ENCODE measurements around the gene RARB.

RARB gene

DNA sequence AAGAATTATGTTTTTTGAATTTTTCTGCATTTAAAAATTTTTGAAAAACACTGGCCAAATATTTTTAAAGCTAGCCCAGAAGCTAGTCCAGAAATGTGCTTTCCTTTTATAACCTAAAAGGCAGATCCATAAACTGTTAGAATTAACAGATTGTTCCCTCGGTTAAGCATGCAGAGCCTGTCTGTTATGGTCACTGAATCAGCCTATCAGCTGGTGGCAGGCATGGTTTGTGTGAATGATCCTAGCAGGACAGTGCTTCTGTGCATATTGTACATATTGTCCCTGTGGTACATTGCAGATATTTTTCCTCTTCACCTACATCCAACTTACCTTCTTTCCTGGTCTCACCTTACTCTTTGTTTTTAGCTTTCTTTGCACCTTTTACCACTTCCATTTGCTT is 53.3 kb downstream of the RARB start:
- H3K27ac ChIP-seq (ENCODE audit: low read length): no peak overlapping the region
- no peaks in the 10 kb centered on the region for H3K36me3 ChIP-seq (replicated peaks; ENCODE audit: low read depth, low read length)
- H3K4me3 ChIP-seq (ENCODE audit: low read length): no peak overlapping the region
- H3K9ac ChIP-seq (ENCODE audit: low read length): no peak overlapping the region
- H3K4me2 ChIP-seq (ENCODE audit: low read length): no peak overlapping the region
- no peak overlapping the region for H2AFZ ChIP-seq (ENCODE audit: low read depth, low read length)
- no peaks in the 10 kb centered on the region for H4K20me1 ChIP-seq (ENCODE audit: insufficient read depth, low read length)
- no peaks in the 10 kb centered on the region for H3K4me1 ChIP-seq (ENCODE audit: low read length)
- no peaks in the 10 kb centered on the region for H3K9me3 ChIP-seq (ENCODE audit: insufficient read depth, low read length)
- no peaks in the 10 kb centered on the region for H3K27me3 ChIP-seq (ENCODE audit: low read depth, low read length)
- TF ChIP-seq, protein P1, sequence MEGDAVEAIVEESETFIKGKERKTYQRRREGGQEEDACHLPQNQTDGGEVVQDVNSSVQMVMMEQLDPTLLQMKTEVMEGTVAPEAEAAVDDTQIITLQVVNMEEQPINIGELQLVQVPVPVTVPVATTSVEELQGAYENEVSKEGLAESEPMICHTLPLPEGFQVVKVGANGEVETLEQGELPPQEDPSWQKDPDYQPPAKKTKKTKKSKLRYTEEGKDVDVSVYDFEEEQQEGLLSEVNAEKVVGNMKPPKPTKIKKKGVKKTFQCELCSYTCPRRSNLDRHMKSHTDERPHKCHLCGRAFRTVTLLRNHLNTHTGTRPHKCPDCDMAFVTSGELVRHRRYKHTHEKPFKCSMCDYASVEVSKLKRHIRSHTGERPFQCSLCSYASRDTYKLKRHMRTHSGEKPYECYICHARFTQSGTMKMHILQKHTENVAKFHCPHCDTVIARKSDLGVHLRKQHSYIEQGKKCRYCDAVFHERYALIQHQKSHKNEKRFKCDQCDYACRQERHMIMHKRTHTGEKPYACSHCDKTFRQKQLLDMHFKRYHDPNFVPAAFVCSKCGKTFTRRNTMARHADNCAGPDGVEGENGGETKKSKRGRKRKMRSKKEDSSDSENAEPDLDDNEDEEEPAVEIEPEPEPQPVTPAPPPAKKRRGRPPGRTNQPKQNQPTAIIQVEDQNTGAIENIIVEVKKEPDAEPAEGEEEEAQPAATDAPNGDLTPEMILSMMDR (IDR thresholded peaks at IDR 0.05; ENCODE audit: low read depth, low read length): no peak
- TF ChIP-seq EZH2phosphoT487 (IDR thresholded peaks at IDR 0.05; ENCODE audit: low read depth): no peak
- no peaks in the 10 kb centered on the region for H3K79me2 ChIP-seq (ENCODE audit: low read length)

DNA sequence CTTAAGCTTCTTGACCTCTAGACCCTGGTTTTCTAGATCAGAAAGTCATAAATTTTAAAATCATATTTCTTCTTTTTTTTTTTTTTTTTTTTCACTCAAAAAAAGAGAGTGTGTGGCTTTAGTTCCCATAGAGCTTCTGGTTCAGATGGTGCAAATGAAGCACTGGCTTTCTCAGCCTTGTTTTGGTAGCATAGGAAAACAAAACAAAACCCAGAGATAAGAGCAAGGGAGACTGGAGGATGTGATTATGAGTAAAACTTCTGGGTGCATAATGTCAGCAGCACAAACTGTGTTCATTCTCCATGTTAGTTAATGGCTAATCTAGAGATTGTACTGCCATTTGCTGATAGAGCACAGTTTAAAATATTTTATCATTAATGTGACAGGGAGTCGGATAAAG is 55.4 kb downstream of the RARB start:
- Histone ChIP-seq H3K4me2 (ENCODE audit: low read length) (no peak overlapping the region), H3K4me3 (ENCODE audit: low read length) (no peak overlapping the region), H3K9me3 (ENCODE audit: insufficient read depth, low read length) (no peaks in the 10 kb centered on the region), H3K36me3 (replicated peaks; ENCODE audit: low read depth, low read length) (no peaks in the 10 kb centered on the region), H4K20me1 (ENCODE audit: insufficient read depth, low read length) (no peaks in the 10 kb centered on the region), H3K79me2 (ENCODE audit: low read length) (no peaks in the 10 kb centered on the region), H3K27ac (ENCODE audit: low read length) (no peak overlapping the region), H3K9ac (ENCODE audit: low read length) (no peak overlapping the region), H3K27me3 (ENCODE audit: low read depth, low read length) (no peaks in the 10 kb centered on the region), H3K4me1 (ENCODE audit: low read length) (no peaks in the 10 kb centered on the region), H2AFZ (ENCODE audit: low read depth, low read length) (no peak overlapping the region)
- TF ChIP-seq, protein P1 (IDR thresholded peaks at IDR 0.05; ENCODE audit: low read depth, low read length): no peak
- no peak for TF ChIP-seq EZH2phosphoT487 (IDR thresholded peaks at IDR 0.05; ENCODE audit: low read depth)

DNA sequence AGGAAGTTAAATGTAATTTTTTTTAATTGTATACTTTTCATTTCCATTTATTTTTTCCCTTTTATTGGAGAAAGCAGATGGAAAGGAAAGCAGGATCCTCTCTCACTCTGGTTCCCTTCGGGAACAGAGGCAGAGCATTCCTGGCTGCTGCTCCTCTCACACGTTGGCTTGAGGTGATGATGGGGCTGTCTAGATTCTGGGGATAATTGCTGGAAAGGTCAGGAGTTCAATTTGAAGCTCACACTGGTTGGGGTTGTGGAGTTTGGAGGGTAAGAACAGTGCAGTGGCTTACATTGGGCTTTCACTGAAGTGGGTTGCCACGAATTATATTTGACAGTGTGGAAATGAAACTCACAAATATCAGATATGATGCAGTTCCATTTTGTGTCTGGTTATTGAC is 57.6 kb downstream of the RARB start:
- Histone ChIP-seq H3K27ac (ENCODE audit: low read length) (no peak overlapping the region), H2AFZ (ENCODE audit: low read depth, low read length) (no peak overlapping the region), H3K27me3 (ENCODE audit: low read depth, low read length) (no peaks in the 10 kb centered on the region), H3K36me3 (replicated peaks; ENCODE audit: low read depth, low read length) (no peaks in the 10 kb centered on the region), H3K4me1 (ENCODE audit: low read length) (no peaks in the 10 kb centered on the region), H3K9ac (ENCODE audit: low read length) (no peak overlapping the region), H4K20me1 (ENCODE audit: insufficient read depth, low read length) (no peaks in the 10 kb centered on the region), H3K4me3 (ENCODE audit: low read length) (no peak overlapping the region), H3K79me2 (ENCODE audit: low read length) (no peaks in the 10 kb centered on the region), H3K4me2 (ENCODE audit: low read length) (no peak overlapping the region), H3K9me3 (ENCODE audit: insufficient read depth, low read length) (no peaks in the 10 kb centered on the region)
- TF ChIP-seq, protein P1 (IDR thresholded peaks at IDR 0.05; ENCODE audit: low read depth, low read length): no peak
- no peak for TF ChIP-seq EZH2phosphoT487 (IDR thresholded peaks at IDR 0.05; ENCODE audit: low read depth)

DNA sequence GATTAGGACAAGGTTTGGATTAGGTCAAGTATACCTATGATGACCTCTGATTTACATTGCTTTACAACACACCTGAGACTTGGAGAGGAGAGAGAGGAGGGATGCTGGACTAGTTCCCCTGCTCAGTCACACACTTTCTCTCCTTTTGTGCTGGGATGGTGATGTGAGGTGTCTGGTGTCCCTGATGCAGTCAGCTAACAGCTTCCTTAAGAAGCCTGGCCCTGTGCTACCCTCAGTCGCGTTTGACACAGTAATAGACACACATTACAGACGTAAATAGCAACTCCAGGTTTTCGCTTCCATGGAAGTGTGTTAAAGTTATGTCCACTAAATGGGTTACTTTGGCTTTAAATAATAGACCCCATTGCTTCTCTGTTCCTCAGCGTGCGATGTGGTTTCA is 58.9 kb downstream of the RARB start:
- Histone ChIP-seq H3K9ac (ENCODE audit: low read length) (no peak overlapping the region), H2AFZ (ENCODE audit: low read depth, low read length) (no peak overlapping the region), H3K79me2 (ENCODE audit: low read length) (no peaks in the 10 kb centered on the region), H3K27ac (ENCODE audit: low read length) (no peak overlapping the region), H3K36me3 (replicated peaks; ENCODE audit: low read depth, low read length) (no peaks in the 10 kb centered on the region), H3K4me2 (ENCODE audit: low read length) (no peak overlapping the region), H3K4me1 (ENCODE audit: low read length) (no peaks in the 10 kb centered on the region), H3K4me3 (ENCODE audit: low read length) (no peak overlapping the region), H3K9me3 (ENCODE audit: insufficient read depth, low read length) (no peaks in the 10 kb centered on the region), H4K20me1 (ENCODE audit: insufficient read depth, low read length) (no peaks in the 10 kb centered on the region), H3K27me3 (ENCODE audit: low read depth, low read length) (no peaks in the 10 kb centered on the region)
- no peak for TF ChIP-seq EZH2phosphoT487 (IDR thresholded peaks at IDR 0.05; ENCODE audit: low read depth)
- TF ChIP-seq, protein P1 (IDR thresholded peaks at IDR 0.05; ENCODE audit: low read depth, low read length): no peak
